ENCODE data around the gene MPO.

Gene MPO

DNA sequence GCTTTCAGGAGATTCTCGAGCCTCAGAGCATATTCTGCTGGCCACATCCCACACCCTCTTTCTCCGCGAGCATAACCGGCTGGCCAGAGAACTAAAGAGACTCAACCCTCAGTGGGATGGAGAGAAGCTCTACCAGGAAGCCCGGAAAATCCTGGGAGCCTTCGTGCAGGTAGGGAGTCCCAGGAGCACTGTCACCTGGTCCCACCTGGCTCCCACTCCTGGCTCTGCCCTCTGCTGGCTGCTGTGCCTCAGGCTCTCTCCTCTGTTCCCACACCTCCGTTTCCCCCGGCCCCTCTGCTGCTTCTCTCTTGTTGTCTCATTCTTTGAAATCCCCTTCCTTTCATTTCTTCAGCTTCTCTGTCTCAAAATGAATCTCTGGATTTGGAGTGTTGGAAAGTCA, 25.9 kb downstream of the MPO start:
- H3K27ac ChIP-seq, result no peak overlapping the region
- TF ChIP-seq ZFX (IDR thresholded peaks at IDR 0.05), result no peak
- TF ChIP-seq, protein P1, sequence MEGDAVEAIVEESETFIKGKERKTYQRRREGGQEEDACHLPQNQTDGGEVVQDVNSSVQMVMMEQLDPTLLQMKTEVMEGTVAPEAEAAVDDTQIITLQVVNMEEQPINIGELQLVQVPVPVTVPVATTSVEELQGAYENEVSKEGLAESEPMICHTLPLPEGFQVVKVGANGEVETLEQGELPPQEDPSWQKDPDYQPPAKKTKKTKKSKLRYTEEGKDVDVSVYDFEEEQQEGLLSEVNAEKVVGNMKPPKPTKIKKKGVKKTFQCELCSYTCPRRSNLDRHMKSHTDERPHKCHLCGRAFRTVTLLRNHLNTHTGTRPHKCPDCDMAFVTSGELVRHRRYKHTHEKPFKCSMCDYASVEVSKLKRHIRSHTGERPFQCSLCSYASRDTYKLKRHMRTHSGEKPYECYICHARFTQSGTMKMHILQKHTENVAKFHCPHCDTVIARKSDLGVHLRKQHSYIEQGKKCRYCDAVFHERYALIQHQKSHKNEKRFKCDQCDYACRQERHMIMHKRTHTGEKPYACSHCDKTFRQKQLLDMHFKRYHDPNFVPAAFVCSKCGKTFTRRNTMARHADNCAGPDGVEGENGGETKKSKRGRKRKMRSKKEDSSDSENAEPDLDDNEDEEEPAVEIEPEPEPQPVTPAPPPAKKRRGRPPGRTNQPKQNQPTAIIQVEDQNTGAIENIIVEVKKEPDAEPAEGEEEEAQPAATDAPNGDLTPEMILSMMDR (conservative IDR thresholded peaks at IDR 0.05), result peak; percentile 47

DNA sequence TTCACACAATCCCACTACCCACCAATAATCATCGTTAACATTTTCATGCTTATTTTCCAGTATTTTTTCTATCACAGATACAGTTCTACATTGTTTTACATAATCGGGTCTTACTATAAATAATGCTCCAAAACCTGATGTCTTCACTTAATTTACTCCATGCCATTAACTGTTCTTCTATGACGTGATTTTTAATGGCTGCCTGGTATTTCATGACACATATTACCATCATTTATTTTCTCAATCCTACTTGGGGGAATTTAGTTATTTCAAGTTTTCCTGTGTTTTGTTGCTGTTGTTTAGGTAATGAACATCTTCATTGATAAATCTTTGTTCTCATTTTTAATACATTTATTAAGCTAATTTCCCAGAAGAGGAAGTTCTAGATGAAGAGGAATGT, 27.7 kb downstream of the MPO start:
- no peak for TF ChIP-seq ZFX (IDR thresholded peaks at IDR 0.05)
- TF ChIP-seq, protein P1 (conservative IDR thresholded peaks at IDR 0.05), result no peak
- H3K27ac ChIP-seq, result no peak overlapping the region

DNA sequence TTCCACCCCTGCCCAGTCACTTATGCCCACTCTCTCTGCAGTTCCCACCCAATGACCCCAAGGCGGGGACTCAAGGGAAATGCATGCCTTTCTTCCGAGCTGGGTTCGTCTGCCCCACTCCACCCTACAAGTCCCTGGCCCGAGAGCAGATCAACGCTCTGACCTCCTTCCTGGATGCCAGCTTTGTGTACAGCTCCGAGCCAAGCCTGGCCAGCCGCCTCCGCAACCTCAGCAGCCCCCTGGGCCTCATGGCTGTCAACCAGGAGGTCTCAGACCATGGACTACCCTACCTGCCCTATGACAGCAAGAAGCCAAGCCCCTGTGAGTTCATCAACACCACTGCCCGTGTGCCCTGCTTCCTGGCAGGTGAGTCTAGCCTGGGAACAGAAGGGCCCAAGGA, 28.6 kb downstream of the MPO start:
- TF ChIP-seq, protein P1 (conservative IDR thresholded peaks at IDR 0.05), result no peak
- TF ChIP-seq ZFX (IDR thresholded peaks at IDR 0.05), result no peak
- H3K27ac ChIP-seq, result no peak overlapping the region

DNA sequence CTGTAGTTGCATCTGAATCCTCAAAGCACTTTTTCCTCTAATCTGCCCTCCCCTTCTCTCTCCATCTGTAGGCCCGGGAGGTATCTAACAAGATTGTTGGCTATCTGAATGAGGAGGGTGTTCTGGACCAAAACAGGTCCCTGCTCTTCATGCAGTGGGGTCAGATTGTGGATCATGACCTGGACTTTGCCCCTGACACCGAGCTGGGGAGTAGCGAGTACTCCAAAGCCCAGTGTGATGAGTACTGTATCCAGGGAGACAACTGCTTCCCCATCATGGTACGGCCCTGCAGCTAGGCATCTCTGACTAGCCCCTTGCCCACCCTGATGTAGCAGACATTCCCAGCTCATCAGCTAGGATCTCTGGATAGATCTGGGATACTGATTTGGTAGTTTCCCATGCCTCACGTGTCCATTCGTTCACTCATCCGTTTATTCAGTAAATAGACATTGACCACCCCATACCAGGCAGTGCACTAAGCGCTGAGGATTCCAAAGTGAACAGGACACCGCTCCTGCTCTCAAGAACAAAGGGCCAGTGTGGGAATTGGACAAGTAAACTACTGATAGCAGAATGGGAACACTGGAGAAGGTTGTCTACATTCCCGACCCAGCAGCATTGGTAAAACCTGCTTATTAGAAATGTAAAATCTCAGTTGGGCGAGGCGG, 30.3 kb downstream of the MPO start:
- peak overlapping the region; percentile 59 for H3K27ac ChIP-seq
- no peak for TF ChIP-seq ZFX (IDR thresholded peaks at IDR 0.05)

DNA sequence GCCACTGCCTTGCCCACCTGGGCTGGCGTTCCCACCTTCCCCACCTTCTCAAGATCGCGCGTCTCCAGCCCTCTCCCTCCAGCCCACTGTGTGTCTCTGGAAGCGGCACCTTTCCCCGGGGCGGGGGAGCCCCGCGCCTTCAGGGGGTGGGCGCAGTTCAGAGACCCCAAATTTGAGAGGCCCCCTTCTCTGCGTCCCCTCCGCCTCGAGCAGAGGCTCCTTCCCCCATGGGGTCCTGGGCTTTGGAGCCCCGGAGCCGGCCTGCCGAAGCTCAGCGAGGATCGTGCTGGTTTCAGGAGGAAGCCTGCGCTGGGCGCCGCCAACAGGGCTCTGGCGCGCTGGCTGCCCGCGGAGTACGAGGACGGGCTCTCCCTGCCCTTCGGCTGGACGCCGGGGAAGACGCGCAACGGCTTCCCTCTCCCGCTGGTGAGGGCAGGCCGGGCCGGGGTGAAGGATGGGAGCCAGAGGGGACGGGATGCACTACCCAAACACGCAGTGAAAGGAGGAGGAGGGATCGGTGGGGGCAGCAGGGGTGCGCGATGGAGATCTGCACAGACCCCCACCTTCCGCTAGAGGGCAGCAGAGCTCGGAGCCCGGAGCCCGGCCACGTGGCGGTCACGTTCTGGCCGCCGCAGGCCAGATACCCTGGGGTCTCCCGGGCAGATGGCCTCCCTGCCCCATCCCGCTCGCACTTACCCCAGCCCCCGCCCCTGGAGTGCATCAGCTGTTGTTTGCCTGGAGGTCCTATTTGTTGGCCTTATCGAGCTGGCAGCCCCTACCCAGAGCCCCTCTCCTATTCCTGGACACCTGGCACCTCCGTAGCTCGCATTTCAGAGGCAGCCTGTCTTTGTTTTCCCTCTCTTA, 31.2 kb downstream of the MPO start:
- TF ChIP-seq, protein P1 (conservative IDR thresholded peaks at IDR 0.05), result peak; percentile 95
- no peak for TF ChIP-seq ZFX (IDR thresholded peaks at IDR 0.05)
- H3K27ac ChIP-seq, result peak overlapping the region; percentile 59

DNA sequence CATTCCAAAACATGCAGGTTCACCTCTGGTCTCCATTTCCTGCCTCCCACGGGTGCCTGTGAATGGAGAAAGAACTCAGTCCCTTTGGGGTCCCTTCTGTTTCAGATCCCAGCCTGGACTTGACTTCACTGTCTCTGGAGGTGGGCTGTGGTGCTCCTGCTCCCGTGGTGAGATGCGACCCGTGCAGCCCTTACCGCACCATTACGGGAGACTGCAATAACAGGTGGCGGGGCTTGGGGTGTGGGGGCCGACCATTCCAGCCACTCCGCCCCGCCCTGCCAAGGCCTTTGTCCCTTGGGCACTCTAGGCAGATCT, 31.8 kb downstream of the MPO start:
- H3K27ac ChIP-seq, result peak overlapping the region; percentile 59
- no peak for TF ChIP-seq ZFX (IDR thresholded peaks at IDR 0.05)
- TF ChIP-seq, protein P1 (conservative IDR thresholded peaks at IDR 0.05), result no peak

DNA sequence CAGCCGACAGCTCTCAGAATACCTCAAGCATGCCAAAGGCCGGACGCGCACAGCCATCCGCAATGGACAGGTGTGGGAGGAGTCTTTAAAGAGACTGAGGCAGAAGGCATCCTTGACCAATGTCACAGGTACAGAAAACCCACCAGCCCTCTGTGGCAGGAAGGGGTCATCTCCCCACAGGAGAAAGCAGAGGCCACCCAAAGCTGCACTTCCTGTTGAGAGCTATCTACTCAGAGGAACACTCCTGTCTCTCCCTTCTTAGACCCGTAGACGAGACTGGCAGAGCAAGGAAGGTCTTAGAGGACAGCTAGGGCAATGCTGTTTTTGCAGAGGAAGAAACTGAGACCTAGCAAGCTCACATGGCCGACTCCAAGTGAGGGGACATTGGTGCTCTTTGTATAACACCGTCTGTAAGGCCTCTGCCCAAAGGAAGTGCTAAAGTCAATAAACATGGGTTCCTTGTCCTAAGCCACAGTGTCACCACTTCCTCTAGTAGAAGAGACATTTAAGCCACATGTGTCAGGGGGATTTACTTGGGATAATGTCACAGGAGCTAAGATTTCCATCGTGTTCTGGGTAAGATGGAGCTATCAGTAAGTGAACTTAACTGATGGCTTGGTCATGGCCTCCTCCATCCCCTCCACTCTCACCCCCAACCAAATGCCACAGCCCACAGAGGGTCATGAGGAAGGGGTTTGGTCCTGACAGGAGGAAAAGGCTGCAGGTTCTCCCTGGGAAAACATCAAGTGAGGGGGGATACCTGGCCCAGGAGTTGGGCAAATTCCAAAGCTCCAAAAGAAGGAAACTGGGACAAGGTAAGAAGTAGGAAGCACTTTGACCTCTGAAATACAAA, 33.0 kb downstream of the MPO start:
- H3K27ac ChIP-seq, result no peak overlapping the region
- TF ChIP-seq, protein P1 (conservative IDR thresholded peaks at IDR 0.05), result no peak
- no peak for TF ChIP-seq ZFX (IDR thresholded peaks at IDR 0.05)

All from C4-2B (cell line).